Panc1 (cell line): ENCODE data around the gene KIF27.

Experiments
- CTCF ChIP-seq: fragments of 450-650 bp; IDR thresholded peaks from 2 replicates; pipeline ENCODE4 v1.5.1; 2017; ENCODE audit warnings: mild to moderate bottlenecking
- POLR2AphosphoS5 ChIP-seq: IDR thresholded peaks from 2 replicates; pipeline ENCODE4 v1.6.1; 2012; ENCODE audit warnings: mild to moderate bottlenecking, low read depth, low read length, moderate library complexity
- SIN3A ChIP-seq: IDR thresholded peaks from 2 replicates; pipeline ENCODE4 v1.6.1; 2012; ENCODE audit warnings: low read depth, mild to moderate bottlenecking, low read length, moderate library complexity, borderline replicate concordance; ENCODE audit not compliant: insufficient read depth
- TCF7L2 ChIP-seq: IDR thresholded peaks from 2 replicates; pipeline ENCODE4 v1.6.1; 2011; ENCODE audit warnings: mild to moderate bottlenecking, low read depth, low read length, inconsistent platforms

- TF ChIP-seq CTCF (no peak), POLR2AphosphoS5 (no peak), TCF7L2 (no peak), SIN3A (no peak)
These were observed 39.8 kb upstream of the KIF27 start for GRCh38 chr9:83960991-83961390.
